Measurements from ENCODE around the gene HMGXB4. TPM values are rescaled to one million over a fixed set of nuclear protein-coding genes. Genes with fewer than 3 reads are reported as not detected.

Gene HMGXB4
- polyA plus RNA-seq, 1 donor (not counting 4 experiments of a cell fraction or from before 2014, with no cell fraction given): 22.6 TPM

DNA sequence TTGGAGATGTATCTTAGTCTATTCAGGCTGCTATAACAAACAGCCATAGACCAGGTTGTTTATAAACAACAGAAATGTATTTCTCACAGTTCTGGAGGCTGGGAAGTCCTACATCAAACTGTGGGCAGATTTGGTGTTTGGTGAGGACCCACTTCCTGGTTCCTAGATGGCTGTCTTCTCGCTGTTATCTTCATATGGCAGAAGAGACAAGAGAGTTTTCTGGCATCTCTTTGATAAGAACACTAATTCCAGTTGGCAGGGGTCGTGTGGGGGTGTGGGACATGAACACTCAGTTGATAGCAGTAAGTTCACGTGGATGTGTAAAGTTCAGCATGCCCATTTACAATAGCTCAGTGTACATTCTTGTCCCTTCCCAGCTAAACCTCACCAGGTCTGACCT, 41.3 kb upstream of the HMGXB4 start:
- Histone ChIP-seq H4K20me1 (ENCODE audit: control insufficient read depth, extremely low read depth, insufficient read depth, low read length) (no peaks in the 10 kb centered on the region), H3K36me3 (ENCODE audit: control insufficient read depth in 2 of 2, extremely low read depth in 1 of 2, insufficient read depth in 2 of 2, low read length in 2 of 2) (no peaks in the 10 kb centered on the region), H3K27me3 (ENCODE audit: control insufficient read depth, extremely low read depth, insufficient read depth, low read length) (no peaks in the 10 kb centered on the region), H3K4me1 (ENCODE audit: control insufficient read depth, extremely low read depth, insufficient read depth, low read length) (no peaks in the 10 kb centered on the region), H3K9ac (ENCODE audit: control insufficient read depth, extremely low read depth, insufficient read depth, low read length) (no peak overlapping the region), H2AFZ (ENCODE audit: control insufficient read depth, low read length) (no peak overlapping the region), H3K4me3 (ENCODE audit: control insufficient read depth in 2 of 3, extremely low read depth in 1 of 3, insufficient read depth in 2 of 3, low read depth in 1 of 3, low read length in 3 of 3) (no peak overlapping the region), H3K9me1 (ENCODE audit: control insufficient read depth, extremely low read depth, insufficient read depth, low read length) (no peaks in the 10 kb centered on the region), H3K27ac (ENCODE audit: control insufficient read depth, insufficient read depth, low read length) (no peak overlapping the region), H3K4me2 (ENCODE audit: control insufficient read depth, extremely low read depth, insufficient read depth, low read depth, low read length) (no peak overlapping the region), H3K9me3 (ENCODE audit: control insufficient read depth, low read depth, low read length) (peaks cover 2% of the 10 kb centered on the region), H3K79me2 (ENCODE audit: control insufficient read depth, insufficient read depth, low read length) (no peaks in the 10 kb centered on the region)
- FAIRE-seq (no peak), DNase-seq (ENCODE audit: low read depth, low spot score) (no peak)
- dilution Hi-C loops (cut with MboI; ENCODE audit: extremely low pct_ligation_motif_present, low sequenced_read_pairs): no loop called here
- TF ChIP-seq, protein P1, sequence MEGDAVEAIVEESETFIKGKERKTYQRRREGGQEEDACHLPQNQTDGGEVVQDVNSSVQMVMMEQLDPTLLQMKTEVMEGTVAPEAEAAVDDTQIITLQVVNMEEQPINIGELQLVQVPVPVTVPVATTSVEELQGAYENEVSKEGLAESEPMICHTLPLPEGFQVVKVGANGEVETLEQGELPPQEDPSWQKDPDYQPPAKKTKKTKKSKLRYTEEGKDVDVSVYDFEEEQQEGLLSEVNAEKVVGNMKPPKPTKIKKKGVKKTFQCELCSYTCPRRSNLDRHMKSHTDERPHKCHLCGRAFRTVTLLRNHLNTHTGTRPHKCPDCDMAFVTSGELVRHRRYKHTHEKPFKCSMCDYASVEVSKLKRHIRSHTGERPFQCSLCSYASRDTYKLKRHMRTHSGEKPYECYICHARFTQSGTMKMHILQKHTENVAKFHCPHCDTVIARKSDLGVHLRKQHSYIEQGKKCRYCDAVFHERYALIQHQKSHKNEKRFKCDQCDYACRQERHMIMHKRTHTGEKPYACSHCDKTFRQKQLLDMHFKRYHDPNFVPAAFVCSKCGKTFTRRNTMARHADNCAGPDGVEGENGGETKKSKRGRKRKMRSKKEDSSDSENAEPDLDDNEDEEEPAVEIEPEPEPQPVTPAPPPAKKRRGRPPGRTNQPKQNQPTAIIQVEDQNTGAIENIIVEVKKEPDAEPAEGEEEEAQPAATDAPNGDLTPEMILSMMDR (optimal IDR thresholded peaks at IDR 0.05 in 1 of 3, IDR thresholded peaks at IDR 0.05 in 1 of 3, conservative IDR thresholded peaks at IDR 0.05 in 1 of 3; ENCODE audit: extremely low read depth in 1 of 3, insufficient read depth in 2 of 3, low read length in 3 of 3): no peak
- TF ChIP-seq EZH2 (IDR thresholded peaks at IDR 0.05; ENCODE audit: low read length): no peak

DNA sequence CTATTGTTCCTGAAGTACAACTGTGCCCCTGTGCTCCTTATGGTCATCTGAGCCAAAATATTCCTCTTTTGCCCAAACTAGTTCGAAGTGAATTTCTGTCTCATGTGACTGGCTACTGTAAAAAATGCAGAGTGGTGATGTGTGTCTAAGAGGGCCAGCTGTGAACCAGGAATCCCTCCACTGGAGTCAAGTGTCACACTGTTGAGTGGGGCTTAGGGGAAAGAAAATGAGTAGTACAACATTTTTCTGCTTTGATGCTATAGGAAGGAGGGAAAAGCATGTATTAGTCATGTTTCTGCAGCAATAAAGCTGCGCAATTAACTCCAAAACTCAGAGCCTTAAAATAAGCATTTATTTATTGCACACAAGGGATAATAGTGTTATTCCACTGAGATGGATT, 39.8 kb upstream of the HMGXB4 start:
- H2AFZ ChIP-seq (ENCODE audit: control insufficient read depth, low read length): no peak overlapping the region
- no peaks in the 10 kb centered on the region for H3K4me1 ChIP-seq (ENCODE audit: control insufficient read depth, extremely low read depth, insufficient read depth, low read length)
- DNase-seq (ENCODE audit: low read depth, low spot score): no peak
- no peak overlapping the region for H3K9ac ChIP-seq (ENCODE audit: control insufficient read depth, extremely low read depth, insufficient read depth, low read length)
- no peak overlapping the region for H3K27ac ChIP-seq (ENCODE audit: control insufficient read depth, insufficient read depth, low read length)
- H3K9me3 ChIP-seq (ENCODE audit: control insufficient read depth, low read depth, low read length): peaks cover 2% of the 10 kb centered on the region
- no peaks in the 10 kb centered on the region for H3K27me3 ChIP-seq (ENCODE audit: control insufficient read depth, extremely low read depth, insufficient read depth, low read length)
- H3K79me2 ChIP-seq (ENCODE audit: control insufficient read depth, insufficient read depth, low read length): no peaks in the 10 kb centered on the region
- H3K36me3 ChIP-seq (ENCODE audit: control insufficient read depth in 2 of 2, extremely low read depth in 1 of 2, insufficient read depth in 2 of 2, low read length in 2 of 2): no peaks in the 10 kb centered on the region
- no peak overlapping the region for H3K4me3 ChIP-seq (ENCODE audit: control insufficient read depth in 2 of 3, extremely low read depth in 1 of 3, insufficient read depth in 2 of 3, low read depth in 1 of 3, low read length in 3 of 3)
- FAIRE-seq: no peak
- no peaks in the 10 kb centered on the region for H3K9me1 ChIP-seq (ENCODE audit: control insufficient read depth, extremely low read depth, insufficient read depth, low read length)
- H4K20me1 ChIP-seq (ENCODE audit: control insufficient read depth, extremely low read depth, insufficient read depth, low read length): no peaks in the 10 kb centered on the region
- H3K4me2 ChIP-seq (ENCODE audit: control insufficient read depth, extremely low read depth, insufficient read depth, low read depth, low read length): no peak overlapping the region
- TF ChIP-seq, protein P1 (optimal IDR thresholded peaks at IDR 0.05 in 1 of 3, IDR thresholded peaks at IDR 0.05 in 1 of 3, conservative IDR thresholded peaks at IDR 0.05 in 1 of 3; ENCODE audit: extremely low read depth in 1 of 3, insufficient read depth in 2 of 3, low read length in 3 of 3): no peak
- no peak for TF ChIP-seq EZH2 (IDR thresholded peaks at IDR 0.05; ENCODE audit: low read length)
- dilution Hi-C loops (cut with MboI; ENCODE audit: extremely low pct_ligation_motif_present, low sequenced_read_pairs): no loop called here
